Endothelial cell of umbilical vein (primary cell): Measurements from ENCODE around the gene DCLRE1A.

Experiments used
- CTCF ChIP-seq, 2 donors: IDR thresholded peaks; 1 replicate in 1 of 2; 2 replicates in 1 of 2; pipeline ENCODE4 v1.5.1; 2011; ENCODE audit warnings: low read length in 2 of 2, mild to moderate bottlenecking in 2 of 2, moderate library complexity in 2 of 2, control low read depth in 1 of 2, inconsistent platforms in 1 of 2, low read depth in 1 of 2; ENCODE audit not compliant: insufficient read depth in 1 of 2; ENCODE audit errors: extremely low read depth in 1 of 2
- EZH2 ChIP-seq: IDR thresholded peaks from 2 replicates; pipeline ENCODE4 v1.6.1; 2012; ENCODE audit warnings: borderline replicate concordance, low read depth, mild to moderate bottlenecking, moderate library complexity, low read length, inconsistent platforms; ENCODE audit not compliant: severe bottlenecking
- FOS ChIP-seq: IDR thresholded peaks from 2 replicates; pipeline ENCODE4 v1.6.1; 2011; ENCODE audit warnings: mild to moderate bottlenecking, low read length, moderate library complexity, borderline replicate concordance; ENCODE audit not compliant: insufficient read depth
- GATA2 ChIP-seq: IDR thresholded peaks from 2 replicates; pipeline ENCODE4 v1.7.0; 2011; ENCODE audit warnings: low read depth, mild to moderate bottlenecking, moderate library complexity, mixed read lengths, low read length; ENCODE audit not compliant: insufficient read length, insufficient read depth
- JUN ChIP-seq: IDR thresholded peaks from 2 replicates; pipeline ENCODE4 v1.6.1; 2011; ENCODE audit warnings: borderline replicate concordance, low read depth; ENCODE audit not compliant: insufficient read length, insufficient read depth
- MAX ChIP-seq: IDR thresholded peaks from 2 replicates; pipeline ENCODE4 v1.6.1; 2011; ENCODE audit not compliant: insufficient read depth, insufficient read length
- MYC ChIP-seq: IDR thresholded peaks from one replicate; pipeline ENCODE4 v1.6.1; 2011; ENCODE audit warnings: mild to moderate bottlenecking, low read depth, low read length
- POLR2A ChIP-seq: IDR thresholded peaks from 2 replicates; pipeline ENCODE4 v1.6.1; 2012; ENCODE audit warnings: low read depth, mild to moderate bottlenecking, control low read depth, low read length
- POLR2AphosphoS5 ChIP-seq: IDR thresholded peaks from 2 replicates; pipeline ENCODE4 v1.6.1; 2012; ENCODE audit warnings: low read depth, mild to moderate bottlenecking, control low read depth, low read length, moderate library complexity; ENCODE audit not compliant: insufficient read depth

DNA sequence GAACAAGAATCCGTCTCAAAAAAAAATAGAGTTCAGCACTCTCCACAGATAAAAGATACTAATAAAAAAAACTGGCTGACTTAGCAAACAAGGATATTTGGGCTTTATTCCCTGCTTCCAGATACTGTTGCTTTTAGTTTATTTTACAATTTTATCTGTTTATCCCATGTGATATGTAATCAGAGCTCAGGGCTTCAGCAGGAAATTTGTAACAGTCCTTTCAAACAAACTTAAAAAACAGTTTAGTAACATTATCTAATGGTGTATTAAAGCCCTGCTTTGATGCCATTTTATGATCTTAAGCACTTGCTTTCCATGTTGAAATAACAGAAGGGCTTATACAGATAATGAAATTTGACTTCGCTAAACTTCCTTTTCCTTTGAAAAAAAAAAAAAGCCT, 28.1 kb downstream of the DCLRE1A start:
- TF ChIP-seq POLR2AphosphoS5 (no peak), CTCF (IDR thresholded peaks at IDR 0.05; ENCODE audit: extremely low read depth in 1 of 2, insufficient read depth in 1 of 2, low read depth in 1 of 2, low read length in 2 of 2) (no peak), POLR2A (no peak), MAX (no peak), EZH2 (no peak), GATA2 (no peak), MYC (no peak), FOS (no peak), JUN (no peak)
